ENCODE data around the gene NFKBIE.
"Not testable (repeated sequence)": the region's sequence is repeated elsewhere in the genome, so short reads cannot be mapped to it uniquely, and the experiment has no call there.

DNA sequence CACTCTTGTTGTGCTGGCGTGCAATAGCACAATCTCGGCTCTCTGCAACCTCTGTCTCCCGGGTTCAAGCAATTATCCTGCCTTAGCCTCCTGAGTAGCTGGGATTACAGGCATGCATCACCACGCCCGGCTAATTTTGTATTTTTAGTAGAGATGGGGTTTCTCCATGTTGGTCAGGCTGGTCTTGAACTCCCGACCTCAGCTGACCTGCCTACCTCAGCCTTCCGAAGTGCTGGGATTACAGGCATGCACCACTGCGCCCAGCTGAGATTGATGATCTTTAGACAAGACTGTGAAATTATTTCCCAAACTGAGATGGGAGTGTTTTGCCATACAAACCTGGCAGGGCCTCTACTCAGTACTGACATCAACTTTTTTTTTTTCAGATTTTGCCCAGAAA lies 49.3 kb upstream of the NFKBIE start:
- TF ChIP-seq, protein P1, sequence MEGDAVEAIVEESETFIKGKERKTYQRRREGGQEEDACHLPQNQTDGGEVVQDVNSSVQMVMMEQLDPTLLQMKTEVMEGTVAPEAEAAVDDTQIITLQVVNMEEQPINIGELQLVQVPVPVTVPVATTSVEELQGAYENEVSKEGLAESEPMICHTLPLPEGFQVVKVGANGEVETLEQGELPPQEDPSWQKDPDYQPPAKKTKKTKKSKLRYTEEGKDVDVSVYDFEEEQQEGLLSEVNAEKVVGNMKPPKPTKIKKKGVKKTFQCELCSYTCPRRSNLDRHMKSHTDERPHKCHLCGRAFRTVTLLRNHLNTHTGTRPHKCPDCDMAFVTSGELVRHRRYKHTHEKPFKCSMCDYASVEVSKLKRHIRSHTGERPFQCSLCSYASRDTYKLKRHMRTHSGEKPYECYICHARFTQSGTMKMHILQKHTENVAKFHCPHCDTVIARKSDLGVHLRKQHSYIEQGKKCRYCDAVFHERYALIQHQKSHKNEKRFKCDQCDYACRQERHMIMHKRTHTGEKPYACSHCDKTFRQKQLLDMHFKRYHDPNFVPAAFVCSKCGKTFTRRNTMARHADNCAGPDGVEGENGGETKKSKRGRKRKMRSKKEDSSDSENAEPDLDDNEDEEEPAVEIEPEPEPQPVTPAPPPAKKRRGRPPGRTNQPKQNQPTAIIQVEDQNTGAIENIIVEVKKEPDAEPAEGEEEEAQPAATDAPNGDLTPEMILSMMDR (IDR thresholded peaks at IDR 0.05): not testable (repeated sequence)
- not testable (repeated sequence) for TF ChIP-seq EP300 (IDR thresholded peaks at IDR 0.05); POLR2A (IDR thresholded peaks at IDR 0.05; ENCODE audit: low read depth)

Data from esophagus muscularis mucosa (tissue), 4 donors.